SIG-M5 treated with dmso at 0.1 percent for 504 hours (cell line): Measurements from ENCODE around the gene KCNC4.

ENCODE experiments used
- DNase-seq: peaks from one replicate; lab custom pipeline; 2025; ENCODE audit not compliant: unreplicated experiment; lab: John Stamatoyannopoulos, UW

Gene KCNC4

GRCh38 chr1:110188035-110188618 lies 22.0 kb upstream of the KCNC4 start:
- no peak for DNase-seq

- DNase-seq: no peak
These were observed 20.9 kb upstream of the KCNC4 start for GRCh38 chr1:110189181-110189580.

- DNase-seq: no peak
These were observed 19.7 kb upstream of the KCNC4 start for GRCh38 chr1:110190282-110190929.

GRCh38 chr1:110192541-110192940 lies 17.6 kb upstream of the KCNC4 start:
- no peak for DNase-seq

GRCh38 chr1:110195196-110195595 lies 14.9 kb upstream of the KCNC4 start:
- no peak for DNase-seq

- peak; percentile 63 for DNase-seq
These were observed 13.0 kb upstream of the KCNC4 start for GRCh38 chr1:110196917-110197765.

GRCh38 chr1:110197905-110198629 lies 12.0 kb upstream of the KCNC4 start:
- no peak for DNase-seq

GRCh38 chr1:110198746-110199145 lies 11.4 kb upstream of the KCNC4 start:
- no peak for DNase-seq

GRCh38 chr1:110200190-110200589 lies 9.9 kb upstream of the KCNC4 start:
- DNase-seq: no peak

GRCh38 chr1:110200666-110201065 lies 9.4 kb upstream of the KCNC4 start:
- no peak for DNase-seq

GRCh38 chr1:110201157-110201825 lies 8.8 kb upstream of the KCNC4 start:
- no peak for DNase-seq

GRCh38 chr1:110203021-110203661 lies 7.0 kb upstream of the KCNC4 start:
- peak; percentile 70 for DNase-seq

GRCh38 chr1:110205156-110205555 lies 5.0 kb upstream of the KCNC4 start:
- DNase-seq: no peak

GRCh38 chr1:110205591-110206155 lies 4.4 kb upstream of the KCNC4 start:
- no peak for DNase-seq

GRCh38 chr1:110206261-110206920 lies 3.7 kb upstream of the KCNC4 start:
- DNase-seq: no peak

- peak; percentile 32 for DNase-seq
These were observed 2.3 kb upstream of the KCNC4 start for GRCh38 chr1:110207831-110208230.

GRCh38 chr1:110208916-110209645 lies 1.0 kb upstream of the KCNC4 start:
- no peak for DNase-seq

- peak; percentile 48 for DNase-seq
These were observed 736 bp downstream of the KCNC4 start for GRCh38 chr1:110210604-110211495.
